Effector CD4-positive, alpha-beta T cell (primary cell): Measurements from ENCODE around the gene USE1.

Source experiments
- DNase-seq: peaks from one replicate; pipeline ENCODE4 v3.0.0-alpha.2; 2020

The USE1 gene

GRCh38 chr19:17205237-17206140, 9.7 kb upstream of the USE1 start:
- peak; percentile 32 for DNase-seq

- no peak for DNase-seq
These were observed 8.2 kb upstream of the USE1 start for GRCh38 chr19:17206736-17207581.

- DNase-seq = no peak
These were observed 5.8 kb upstream of the USE1 start for GRCh38 chr19:17209126-17210036.

DNA sequence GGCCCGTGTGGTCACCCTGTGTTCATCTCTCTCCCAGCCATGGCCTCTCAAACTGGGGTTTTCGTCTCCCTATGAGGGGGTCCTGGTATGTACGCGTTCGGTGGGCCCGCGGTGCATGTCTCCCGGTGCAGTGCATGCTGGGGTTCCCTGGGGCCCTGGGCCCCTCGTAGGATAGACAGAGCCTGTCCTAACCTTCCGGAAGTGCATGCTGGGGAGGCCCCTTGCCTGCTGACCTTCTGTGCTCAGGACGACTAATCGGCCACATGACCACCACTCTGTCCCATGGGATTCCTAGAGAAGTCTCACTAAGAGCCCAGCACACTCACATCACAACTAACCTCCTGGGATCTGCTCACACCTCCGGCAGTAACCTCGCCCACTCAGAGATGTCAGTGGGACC, 4.9 kb upstream of the USE1 start:
- no peak for DNase-seq

GRCh38 chr19:17211547-17212446, 3.4 kb upstream of the USE1 start:
- no peak for DNase-seq

- no peak for DNase-seq
These were observed 1.8 kb upstream of the USE1 start for GRCh38 chr19:17213334-17213733.

DNA sequence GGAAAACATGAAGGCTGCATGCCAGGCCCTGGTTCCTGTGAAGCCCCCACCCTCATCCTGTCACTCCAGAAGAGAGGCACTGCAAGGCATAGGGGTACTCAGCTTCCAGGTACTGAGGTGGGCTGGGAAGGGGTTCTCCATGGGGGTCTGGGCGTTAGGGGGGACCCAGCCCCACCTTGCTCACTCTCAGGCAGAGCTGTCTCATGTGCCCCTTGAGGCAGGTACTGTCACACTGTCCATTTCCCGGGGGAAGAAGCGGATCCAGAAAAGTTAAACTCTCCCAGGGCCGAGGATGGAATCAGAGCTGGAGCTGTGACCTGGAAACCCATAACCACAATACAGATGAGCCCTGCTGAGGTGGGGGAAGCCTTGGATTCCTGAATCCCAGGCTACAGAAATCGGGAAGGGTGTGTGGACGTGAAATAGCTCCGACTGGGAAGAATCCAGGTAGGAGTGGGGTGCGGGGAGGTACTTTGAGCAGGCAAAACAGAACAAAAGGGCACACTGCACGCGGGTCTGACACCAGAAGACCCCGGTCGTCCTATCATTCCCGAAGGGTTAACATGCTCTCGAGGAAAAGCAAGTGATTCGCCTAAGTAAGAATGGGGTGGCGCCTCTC, 540 bp upstream of the USE1 start:
- no peak for DNase-seq

GRCh38 chr19:17216058-17216670, 1.0 kb downstream of the USE1 start:
- no peak for DNase-seq

DNA sequence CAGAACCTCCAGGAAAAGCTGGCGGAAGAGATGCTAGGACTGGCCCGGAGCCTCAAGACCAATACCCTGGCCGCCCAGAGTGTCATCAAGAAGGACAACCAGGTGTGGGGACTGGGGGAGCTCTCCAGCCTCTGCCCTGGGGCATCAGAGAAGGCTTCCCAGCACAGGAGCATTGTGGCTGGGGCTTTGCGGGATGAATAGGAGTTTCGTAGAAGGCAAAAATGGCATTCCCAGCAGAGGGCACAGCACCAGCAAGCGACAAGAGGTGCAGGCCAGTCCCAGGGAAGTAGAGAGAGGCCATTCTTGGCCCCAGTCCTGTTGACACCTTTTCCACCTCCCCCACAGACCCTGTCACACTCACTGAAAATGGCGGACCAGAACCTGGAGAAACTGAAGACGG, 4.1 kb downstream of the USE1 start:
- DNase-seq = no peak

DNA sequence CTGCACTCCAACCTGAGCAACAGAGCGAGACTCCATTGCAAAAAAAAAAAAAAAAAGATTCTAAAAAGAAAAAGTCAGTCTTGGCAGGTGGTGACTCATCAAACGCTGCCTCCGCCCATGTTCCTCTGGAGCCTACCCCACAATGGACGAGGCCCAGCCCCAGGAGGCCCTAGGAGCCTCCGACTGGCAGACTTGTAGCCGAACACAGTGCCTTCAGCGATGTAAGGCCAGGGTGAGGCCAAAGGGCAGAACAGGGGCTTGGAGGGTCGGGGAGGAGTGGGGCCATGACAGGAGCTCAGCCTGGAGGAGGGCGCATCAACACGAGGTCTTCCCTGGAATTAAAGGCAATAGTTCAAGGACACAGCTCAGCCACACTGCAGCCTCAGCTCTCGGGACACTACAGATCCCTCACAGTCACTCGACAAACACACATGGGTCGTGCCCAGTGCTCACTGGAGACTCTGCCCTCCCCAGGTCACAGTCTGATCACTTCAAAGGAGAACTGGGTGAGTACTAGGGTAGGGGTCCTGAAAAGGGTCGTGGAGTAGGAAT, 5.1 kb downstream of the USE1 start:
- DNase-seq = no peak

DNA sequence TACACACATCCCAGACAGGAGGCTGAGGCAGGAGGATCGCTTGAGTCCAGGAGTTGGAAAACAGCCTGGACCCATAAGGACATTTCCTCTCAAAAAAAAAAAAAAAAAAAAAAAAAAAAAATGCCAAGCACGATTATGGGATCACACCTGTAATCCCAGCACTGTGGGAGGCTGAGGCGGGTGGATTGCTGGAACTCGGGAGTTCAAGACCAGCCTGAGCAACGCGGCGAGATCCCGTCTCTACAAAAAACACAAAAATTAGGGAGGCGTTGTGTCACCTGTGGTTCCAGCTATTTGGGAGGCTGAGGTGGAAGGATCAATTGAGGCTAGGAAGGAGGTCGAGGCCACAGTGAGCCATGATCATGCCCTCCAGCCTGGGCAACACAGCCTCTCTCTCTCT, 9.9 kb downstream of the USE1 start:
- no peak for DNase-seq

- DNase-seq = peak; percentile 96
These were observed 11.1 kb downstream of the USE1 start, which contains the start of gene OCEL1 for GRCh38 chr19:17226002-17226933. Gene OCEL1, plus strand, starts transcription at chr19:17226226. Its CDS starts 22 bp downstream, at chr19:17226248.

- DNase-seq = no peak
These were observed 12.7 kb downstream of the USE1 start for GRCh38 chr19:17227798-17228367.

- no peak for DNase-seq
These were observed 14.7 kb downstream of the USE1 start for GRCh38 chr19:17229890-17230289.

GRCh38 chr19:17232258-17232657, 17.1 kb downstream of the USE1 start:
- DNase-seq = no peak

DNA sequence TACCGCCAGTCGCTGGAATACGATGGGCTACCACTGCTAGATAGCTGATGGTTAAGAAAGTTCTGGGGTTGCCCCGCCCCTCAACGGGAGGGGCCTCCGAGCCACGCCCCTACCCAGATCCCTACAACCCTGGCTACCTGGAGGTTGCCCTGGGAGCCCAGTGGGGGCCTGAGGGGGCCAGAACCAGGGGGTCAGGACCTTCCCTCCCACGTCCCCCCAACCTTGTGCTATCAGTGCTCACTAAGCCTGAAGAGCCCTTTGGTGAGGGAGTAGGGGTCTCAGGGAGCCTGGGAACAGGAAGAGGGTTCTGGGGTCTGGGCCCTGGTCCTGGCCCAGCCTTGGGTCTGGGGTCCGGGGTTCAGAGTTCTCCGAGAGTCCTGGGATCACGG, 19.7 kb downstream of the USE1 start:
- peak; percentile 35 for DNase-seq

DNA sequence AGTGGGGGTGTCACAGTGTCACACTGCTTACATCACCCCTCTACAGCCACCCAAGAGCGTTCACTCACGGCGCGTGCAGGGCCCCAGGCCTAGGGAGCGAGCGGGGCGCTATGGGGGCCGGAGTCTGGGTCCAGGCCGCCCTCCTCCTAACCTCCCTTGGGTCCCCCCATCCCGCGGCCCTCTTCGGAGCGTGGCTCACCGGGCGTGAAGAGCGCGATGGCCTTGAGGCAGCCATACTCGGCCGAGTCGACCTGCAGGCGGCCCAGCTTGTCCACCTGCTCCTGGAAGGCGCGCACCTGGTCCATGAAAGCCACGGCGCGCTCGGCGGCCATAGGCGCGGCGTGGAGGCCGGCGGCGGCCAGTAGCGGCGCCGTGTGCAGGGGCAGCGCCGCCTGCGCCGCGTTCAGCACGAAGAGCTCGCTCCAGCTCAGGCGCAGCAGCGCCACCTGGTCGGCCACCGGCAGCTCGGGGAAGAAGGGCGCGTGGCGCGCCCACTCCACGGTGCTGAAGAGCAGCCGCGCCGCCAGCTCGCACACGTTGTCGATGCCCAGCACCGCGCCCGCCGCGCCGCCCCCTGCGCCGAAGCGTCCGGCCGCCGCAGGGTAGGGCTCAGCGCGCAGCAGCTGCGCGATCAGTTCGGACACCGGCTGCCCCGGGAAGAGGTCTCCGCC, 20.3 kb downstream of the USE1 start:
- DNase-seq = peak; percentile 64
